DND-41 (cell line): ENCODE results near the gene PDCD2.

Source experiments
- ATAC-seq: fragments of 200-7000 bp; cut with Tn5 transposase; 3 replicates; pipeline ENCODE4 v1.9.1; 2021; ENCODE audit warnings: low read depth; ENCODE audit not compliant: insufficient read depth
- DNase-seq: peaks from one replicate; pipeline ENCODE4 v3.0.0-alpha.2; 2020
- H2AFZ ChIP-seq: 2 replicates; pipeline ENCODE4 v1.6.0; 2012; ENCODE audit warnings: low read depth, low read length
- H3K27ac ChIP-seq: 2 replicates; pipeline ENCODE4 v1.5.1; 2012; ENCODE audit warnings: low read length, inconsistent platforms
- H3K27me3 ChIP-seq: fragments of 200-600 bp; sonication (generic); 2 replicates; pipeline ENCODE4 v1.6.0; 2012; ENCODE audit warnings: low read length, mild to moderate bottlenecking, inconsistent platforms; ENCODE audit not compliant: insufficient read depth, poor library complexity
- H3K36me3 ChIP-seq: 2 replicates; pipeline ENCODE4 v1.5.1; 2012; ENCODE audit warnings: low read length, inconsistent platforms; ENCODE audit not compliant: insufficient read depth
- H3K4me1 ChIP-seq: 2 replicates; pipeline ENCODE4 v1.5.1; 2012; ENCODE audit warnings: mild to moderate bottlenecking, low read length; ENCODE audit not compliant: insufficient read depth
- H3K4me2 ChIP-seq: 2 replicates; pipeline ENCODE4 v1.6.0; 2012; ENCODE audit warnings: mild to moderate bottlenecking, moderate library complexity, low read length, inconsistent platforms; ENCODE audit not compliant: insufficient read depth
- H3K4me3 ChIP-seq, 2 experiments: fragments of 200-600 bp in 1 of 2; shearing (Covaris generic) in 1 of 2; 2 replicates each; pipeline ENCODE4 v1.5.1; 2012 to 2016; ENCODE audit warnings: inconsistent platforms in 2 of 2, low read length in 2 of 2, mild to moderate bottlenecking in 2 of 2, low read depth in 1 of 2, moderate library complexity in 1 of 2
- H3K79me2 ChIP-seq: 2 replicates; pipeline ENCODE4 v1.6.0; 2012; ENCODE audit warnings: low read length, inconsistent platforms; ENCODE audit not compliant: insufficient read depth
- H3K9ac ChIP-seq: 2 replicates; pipeline ENCODE4 v1.6.0; 2012; ENCODE audit warnings: low read depth, mild to moderate bottlenecking, inconsistent platforms, low read length, moderate library complexity
- H3K9me3 ChIP-seq: 2 replicates; pipeline ENCODE4 v1.5.1; 2012; ENCODE audit warnings: low read length, moderate library complexity, mild to moderate bottlenecking, inconsistent platforms; ENCODE audit not compliant: insufficient read depth, severe bottlenecking
- H4K20me1 ChIP-seq: 2 replicates; pipeline ENCODE4 v1.6.0; 2012; ENCODE audit warnings: low read length; ENCODE audit not compliant: insufficient read depth
- EZH2 ChIP-seq: IDR thresholded peaks from 3 replicates; pipeline ENCODE4 v1.6.1; 2012; ENCODE audit warnings: borderline replicate concordance, low read depth, mild to moderate bottlenecking, moderate library complexity, low read length, inconsistent platforms; ENCODE audit not compliant: severe bottlenecking
- TF ChIP-seq, protein P1 (sequence below): IDR thresholded peaks from 2 replicates; pipeline ENCODE4 v1.5.1; 2012; ENCODE audit warnings: borderline replicate concordance, low read length, moderate library complexity, mild to moderate bottlenecking; ENCODE audit not compliant: poor library complexity, severe bottlenecking; ENCODE audit errors: extremely low read depth

PDCD2 gene

GRCh38 chr6:170564936-170565530 is 19.4 kb downstream of the PDCD2 start:
- H3K4me3 ChIP-seq = no peak overlapping the region
- no peak overlapping the region for H2AFZ ChIP-seq
- H3K27ac ChIP-seq = no peak overlapping the region
- TF ChIP-seq, protein P1, sequence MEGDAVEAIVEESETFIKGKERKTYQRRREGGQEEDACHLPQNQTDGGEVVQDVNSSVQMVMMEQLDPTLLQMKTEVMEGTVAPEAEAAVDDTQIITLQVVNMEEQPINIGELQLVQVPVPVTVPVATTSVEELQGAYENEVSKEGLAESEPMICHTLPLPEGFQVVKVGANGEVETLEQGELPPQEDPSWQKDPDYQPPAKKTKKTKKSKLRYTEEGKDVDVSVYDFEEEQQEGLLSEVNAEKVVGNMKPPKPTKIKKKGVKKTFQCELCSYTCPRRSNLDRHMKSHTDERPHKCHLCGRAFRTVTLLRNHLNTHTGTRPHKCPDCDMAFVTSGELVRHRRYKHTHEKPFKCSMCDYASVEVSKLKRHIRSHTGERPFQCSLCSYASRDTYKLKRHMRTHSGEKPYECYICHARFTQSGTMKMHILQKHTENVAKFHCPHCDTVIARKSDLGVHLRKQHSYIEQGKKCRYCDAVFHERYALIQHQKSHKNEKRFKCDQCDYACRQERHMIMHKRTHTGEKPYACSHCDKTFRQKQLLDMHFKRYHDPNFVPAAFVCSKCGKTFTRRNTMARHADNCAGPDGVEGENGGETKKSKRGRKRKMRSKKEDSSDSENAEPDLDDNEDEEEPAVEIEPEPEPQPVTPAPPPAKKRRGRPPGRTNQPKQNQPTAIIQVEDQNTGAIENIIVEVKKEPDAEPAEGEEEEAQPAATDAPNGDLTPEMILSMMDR = no peak
- TF ChIP-seq EZH2 = no peak
- peaks cover 3% of the 10 kb centered on the region; the same call in 1 of the 2 replicates for H4K20me1 ChIP-seq
- DNase-seq = no peak
- no peak for ATAC-seq
- H3K9me3 ChIP-seq = no peaks in the 10 kb centered on the region
- H3K4me2 ChIP-seq = no peak overlapping the region
- H3K79me2 ChIP-seq = peaks cover 29% of the 10 kb centered on the region; the same call in 1 of the 2 replicates
- H3K9ac ChIP-seq = no peak overlapping the region
- H3K4me1 ChIP-seq = no peaks in the 10 kb centered on the region
- peaks cover 85% of the 10 kb centered on the region for H3K36me3 ChIP-seq
- no peaks in the 10 kb centered on the region for H3K27me3 ChIP-seq

DNA sequence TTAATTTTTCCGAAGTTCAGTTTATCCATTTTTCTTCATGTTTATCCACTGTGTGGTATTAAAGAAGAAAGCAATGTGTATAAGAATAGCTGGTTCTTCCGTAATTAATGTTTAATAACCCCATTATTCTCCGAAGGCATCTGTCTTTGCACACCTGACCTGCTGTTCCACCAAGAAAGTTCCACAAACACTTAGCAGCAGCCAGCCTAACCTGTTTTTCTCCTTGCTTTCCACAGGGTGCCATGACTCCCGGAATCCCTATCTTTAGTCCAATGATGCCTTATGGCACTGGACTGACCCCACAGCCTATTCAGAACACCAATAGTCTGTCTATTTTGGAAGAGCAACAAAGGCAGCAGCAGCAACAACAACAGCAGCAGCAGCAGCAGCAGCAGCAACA is 22.9 kb downstream of the PDCD2 start:
- H3K27me3 ChIP-seq = no peaks in the 10 kb centered on the region
- peaks cover 7% of the 10 kb centered on the region; the same call in 1 of the 2 replicates for H4K20me1 ChIP-seq
- H3K9ac ChIP-seq = no peak overlapping the region
- no peak for ATAC-seq
- H3K4me3 ChIP-seq = no peak overlapping the region
- H2AFZ ChIP-seq = no peak overlapping the region
- H3K36me3 ChIP-seq = peaks cover 85% of the 10 kb centered on the region
- no peak overlapping the region for H3K4me2 ChIP-seq
- no peak for TF ChIP-seq EZH2
- TF ChIP-seq, protein P1 = no peak
- peaks cover 11% of the 10 kb centered on the region; the same call in 1 of the 2 replicates for H3K4me1 ChIP-seq
- no peak for DNase-seq
- H3K9me3 ChIP-seq = no peaks in the 10 kb centered on the region
- peaks cover 60% of the 10 kb centered on the region for H3K79me2 ChIP-seq
- H3K27ac ChIP-seq = no peak overlapping the region

GRCh38 chr6:170555305-170555704 is 29.1 kb downstream of the PDCD2 start:
- H3K36me3 ChIP-seq = peaks cover 45% of the 10 kb centered on the region
- H3K27me3 ChIP-seq = no peaks in the 10 kb centered on the region
- peaks cover 94% of the 10 kb centered on the region for H3K79me2 ChIP-seq
- H3K27ac ChIP-seq = peak overlapping the region; percentile 17; the same call in 1 of the 2 replicates
- TF ChIP-seq, protein P1 = no peak
- TF ChIP-seq EZH2 = no peak
- DNase-seq = no peak
- H2AFZ ChIP-seq = no peak overlapping the region
- H4K20me1 ChIP-seq = peaks cover 37% of the 10 kb centered on the region
- H3K9ac ChIP-seq = peak overlapping the region; percentile 78
- H3K4me1 ChIP-seq = peaks cover 47% of the 10 kb centered on the region
- peak overlapping the region; percentile 76 for H3K4me2 ChIP-seq
- no peak for ATAC-seq
- H3K9me3 ChIP-seq = no peaks in the 10 kb centered on the region
- H3K4me3 ChIP-seq = peak overlapping the region; percentile 90 to 91; a peak in 3 of 4 replicates
